Measurements from ENCODE around the gene REEP6.

GRCh38 chr19:1491114-1491848, at the start of gene REEP6:
- TF ChIP-seq, protein P1, sequence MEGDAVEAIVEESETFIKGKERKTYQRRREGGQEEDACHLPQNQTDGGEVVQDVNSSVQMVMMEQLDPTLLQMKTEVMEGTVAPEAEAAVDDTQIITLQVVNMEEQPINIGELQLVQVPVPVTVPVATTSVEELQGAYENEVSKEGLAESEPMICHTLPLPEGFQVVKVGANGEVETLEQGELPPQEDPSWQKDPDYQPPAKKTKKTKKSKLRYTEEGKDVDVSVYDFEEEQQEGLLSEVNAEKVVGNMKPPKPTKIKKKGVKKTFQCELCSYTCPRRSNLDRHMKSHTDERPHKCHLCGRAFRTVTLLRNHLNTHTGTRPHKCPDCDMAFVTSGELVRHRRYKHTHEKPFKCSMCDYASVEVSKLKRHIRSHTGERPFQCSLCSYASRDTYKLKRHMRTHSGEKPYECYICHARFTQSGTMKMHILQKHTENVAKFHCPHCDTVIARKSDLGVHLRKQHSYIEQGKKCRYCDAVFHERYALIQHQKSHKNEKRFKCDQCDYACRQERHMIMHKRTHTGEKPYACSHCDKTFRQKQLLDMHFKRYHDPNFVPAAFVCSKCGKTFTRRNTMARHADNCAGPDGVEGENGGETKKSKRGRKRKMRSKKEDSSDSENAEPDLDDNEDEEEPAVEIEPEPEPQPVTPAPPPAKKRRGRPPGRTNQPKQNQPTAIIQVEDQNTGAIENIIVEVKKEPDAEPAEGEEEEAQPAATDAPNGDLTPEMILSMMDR (IDR thresholded peaks at IDR 0.05): no peak
- no peak for TF ChIP-seq POLR2AphosphoS5 (IDR thresholded peaks at IDR 0.05; ENCODE audit: low read depth, low read length)
- TF ChIP-seq SIN3A (IDR thresholded peaks at IDR 0.05; ENCODE audit: borderline replicate concordance, insufficient read depth, low read depth, low read length): no peak
- TF ChIP-seq, protein P2, sequence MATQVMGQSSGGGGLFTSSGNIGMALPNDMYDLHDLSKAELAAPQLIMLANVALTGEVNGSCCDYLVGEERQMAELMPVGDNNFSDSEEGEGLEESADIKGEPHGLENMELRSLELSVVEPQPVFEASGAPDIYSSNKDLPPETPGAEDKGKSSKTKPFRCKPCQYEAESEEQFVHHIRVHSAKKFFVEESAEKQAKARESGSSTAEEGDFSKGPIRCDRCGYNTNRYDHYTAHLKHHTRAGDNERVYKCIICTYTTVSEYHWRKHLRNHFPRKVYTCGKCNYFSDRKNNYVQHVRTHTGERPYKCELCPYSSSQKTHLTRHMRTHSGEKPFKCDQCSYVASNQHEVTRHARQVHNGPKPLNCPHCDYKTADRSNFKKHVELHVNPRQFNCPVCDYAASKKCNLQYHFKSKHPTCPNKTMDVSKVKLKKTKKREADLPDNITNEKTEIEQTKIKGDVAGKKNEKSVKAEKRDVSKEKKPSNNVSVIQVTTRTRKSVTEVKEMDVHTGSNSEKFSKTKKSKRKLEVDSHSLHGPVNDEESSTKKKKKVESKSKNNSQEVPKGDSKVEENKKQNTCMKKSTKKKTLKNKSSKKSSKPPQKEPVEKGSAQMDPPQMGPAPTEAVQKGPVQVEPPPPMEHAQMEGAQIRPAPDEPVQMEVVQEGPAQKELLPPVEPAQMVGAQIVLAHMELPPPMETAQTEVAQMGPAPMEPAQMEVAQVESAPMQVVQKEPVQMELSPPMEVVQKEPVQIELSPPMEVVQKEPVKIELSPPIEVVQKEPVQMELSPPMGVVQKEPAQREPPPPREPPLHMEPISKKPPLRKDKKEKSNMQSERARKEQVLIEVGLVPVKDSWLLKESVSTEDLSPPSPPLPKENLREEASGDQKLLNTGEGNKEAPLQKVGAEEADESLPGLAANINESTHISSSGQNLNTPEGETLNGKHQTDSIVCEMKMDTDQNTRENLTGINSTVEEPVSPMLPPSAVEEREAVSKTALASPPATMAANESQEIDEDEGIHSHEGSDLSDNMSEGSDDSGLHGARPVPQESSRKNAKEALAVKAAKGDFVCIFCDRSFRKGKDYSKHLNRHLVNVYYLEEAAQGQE (IDR thresholded peaks at IDR 0.05; ENCODE audit: insufficient read depth in 1 of 2, low read depth in 2 of 2, low read length in 1 of 2): no peak
- no peak for TF ChIP-seq TCF7L2 (IDR thresholded peaks at IDR 0.05; ENCODE audit: low read depth, low read length)

Measured in Panc1 (cell line).